ENCODE measurements around the gene TNFAIP8.
"Not testable (repeated sequence)": the region's sequence is repeated elsewhere in the genome, so short reads cannot be mapped to it uniquely, and the experiment has no call there.

- TF ChIP-seq CTCF, POLR2A (IDR thresholded peaks at IDR 0.05): not testable (repeated sequence)
Measured at GRCh38 chr5:119439632-119440031, 83.8 kb downstream of the TNFAIP8 start.

Data from uterus (tissue), 2 donors.